NCI-H82 treated with DMSO at 0.1 percent for 48 hours (cell line): Measurements from ENCODE around the gene VILL.

Source experiments
- DNase-seq: peaks from one replicate; lab custom pipeline; 2025; ENCODE audit not compliant: unreplicated experiment; lab: John Stamatoyannopoulos, UW

Gene VILL

DNA sequence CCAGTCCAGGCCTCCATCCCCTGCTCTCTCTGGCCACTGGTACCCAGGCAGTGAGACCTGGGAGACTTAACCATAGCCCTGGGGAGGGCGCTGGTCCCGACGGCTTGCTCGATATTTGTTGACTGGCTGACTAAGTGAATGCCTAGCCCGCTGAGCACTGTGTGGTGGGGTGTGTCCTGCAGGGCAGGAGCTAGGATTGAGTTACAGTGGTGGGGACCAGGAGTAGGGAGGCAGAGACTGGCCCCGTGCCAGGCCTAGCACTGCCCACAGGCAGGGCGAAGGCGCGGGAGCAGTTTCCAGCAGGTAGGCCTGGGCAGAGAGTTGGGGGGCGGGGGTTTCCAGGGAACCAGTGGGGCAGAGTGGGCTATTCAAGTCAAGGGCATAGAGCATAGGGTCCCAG lies at the start of gene VILL:
TSS of gene VILL (plus strand) at position 260 of the 400 bp plus-strand sequence. CDS start 2,887 bp downstream, outside the sequence.
- no peak for DNase-seq

- peak; percentile 48 for DNase-seq
Observed at GRCh38 chr3:37941608-37942508, 48.7 kb upstream of the VILL start.

GRCh38 chr3:37942646-37943045 lies 47.9 kb upstream of the VILL start:
- no peak for DNase-seq

DNA sequence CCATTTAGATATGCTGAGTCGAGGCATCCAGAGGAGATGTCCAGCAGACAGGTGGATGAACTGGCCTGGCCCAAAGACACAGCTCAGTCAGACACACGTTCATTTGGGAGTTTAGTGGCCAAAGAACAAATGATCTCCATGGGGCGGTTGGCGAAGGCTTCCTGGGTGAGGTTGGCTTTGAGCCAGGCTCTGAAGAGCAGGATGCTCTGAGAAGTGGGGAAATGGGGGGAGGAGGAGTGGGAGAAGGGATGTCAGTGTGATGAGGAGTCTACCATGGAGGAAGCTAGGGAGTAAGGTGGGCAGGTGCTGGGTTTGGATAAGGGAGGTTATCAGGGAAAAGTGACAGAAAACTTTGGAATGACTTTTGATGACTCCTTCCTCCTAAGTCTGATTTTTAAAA lies 47.5 kb upstream of the VILL start:
- no peak for DNase-seq

DNA sequence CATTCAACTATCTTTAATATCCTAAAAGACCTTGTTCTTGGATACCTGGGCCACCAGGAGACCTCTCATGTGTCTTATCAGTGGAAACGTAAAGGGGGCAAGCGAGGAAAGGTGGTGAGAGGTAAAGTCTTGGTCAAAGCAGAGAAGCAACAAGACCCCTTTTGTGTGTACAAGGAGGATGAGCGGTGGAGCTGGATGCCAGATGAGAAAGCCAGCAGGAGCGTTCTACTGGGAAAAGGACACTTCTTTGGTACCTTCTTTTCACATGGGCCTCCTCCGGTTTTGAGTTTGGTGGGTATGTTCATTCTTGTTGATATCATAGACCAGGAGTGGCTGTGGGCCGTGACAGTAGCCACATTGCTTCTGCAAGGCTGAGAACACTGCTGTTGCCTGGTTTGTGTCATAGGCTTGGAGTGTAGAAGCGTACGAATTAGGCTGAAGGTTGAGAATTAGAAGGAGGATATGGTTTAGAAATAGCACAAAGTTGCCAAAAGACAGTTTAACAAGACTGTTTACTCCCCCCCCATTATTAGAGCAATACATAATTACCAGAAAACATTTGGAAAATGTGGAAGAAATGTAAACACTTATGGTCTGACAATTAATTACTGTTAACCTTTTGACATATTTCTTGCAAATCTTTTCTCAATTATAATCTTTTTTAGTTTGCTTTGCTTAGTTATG lies 46.8 kb upstream of the VILL start:
- no peak for DNase-seq

- no peak for DNase-seq
Observed at GRCh38 chr3:37944391-37944842, 46.2 kb upstream of the VILL start.

DNA sequence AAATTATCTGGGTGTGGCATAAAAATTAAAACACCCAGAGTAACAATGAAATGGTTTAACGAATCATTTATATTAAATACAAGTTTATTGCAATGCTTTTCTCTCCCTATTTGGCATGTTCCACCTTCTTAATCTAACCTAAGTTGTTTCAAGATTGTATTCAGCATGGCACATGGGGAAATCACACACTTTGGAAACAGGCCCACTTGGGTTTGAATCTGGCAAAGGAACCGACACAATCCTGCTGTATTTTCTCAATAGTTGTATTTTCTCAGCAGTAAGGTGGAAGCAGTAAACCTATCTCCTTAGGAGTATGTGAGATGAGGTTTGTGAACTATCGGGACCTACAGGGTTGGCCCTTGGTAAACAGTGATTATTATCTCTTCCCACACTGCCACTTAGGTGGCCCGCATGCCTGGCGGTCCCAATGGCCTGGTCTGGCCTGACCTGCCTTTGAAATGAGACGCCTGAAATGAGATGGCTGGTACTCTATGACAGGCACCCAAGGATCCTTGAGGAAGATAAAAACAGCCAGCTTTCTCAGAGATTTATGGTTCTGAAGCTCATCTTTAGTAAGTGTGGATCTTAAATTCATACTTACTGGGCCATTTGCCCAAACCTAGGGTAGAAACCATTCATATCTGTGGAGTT lies 45.3 kb upstream of the VILL start:
- no peak for DNase-seq

GRCh38 chr3:37945807-37946530 lies 44.6 kb upstream of the VILL start:
- DNase-seq, result no peak

DNA sequence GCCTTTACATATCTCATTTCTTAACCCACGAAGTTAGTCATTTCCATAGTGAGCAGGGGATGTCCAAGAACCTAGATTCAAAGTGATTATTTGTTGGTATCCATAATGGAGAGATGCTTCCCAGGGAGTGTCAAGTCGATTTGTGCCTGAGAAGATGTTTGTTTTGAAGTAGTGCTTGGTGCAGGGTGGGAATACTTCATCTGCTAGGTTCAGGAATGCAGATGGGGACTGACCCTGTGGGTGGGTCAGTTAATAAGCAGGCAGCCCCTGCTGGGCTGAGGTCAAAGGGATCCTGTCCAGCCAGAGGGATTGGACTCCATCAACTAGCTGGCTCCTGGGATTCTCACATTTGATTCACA lies 44.1 kb upstream of the VILL start:
- DNase-seq, result no peak

- no peak for DNase-seq
Observed at GRCh38 chr3:37949866-37950265, 40.7 kb upstream of the VILL start.

DNA sequence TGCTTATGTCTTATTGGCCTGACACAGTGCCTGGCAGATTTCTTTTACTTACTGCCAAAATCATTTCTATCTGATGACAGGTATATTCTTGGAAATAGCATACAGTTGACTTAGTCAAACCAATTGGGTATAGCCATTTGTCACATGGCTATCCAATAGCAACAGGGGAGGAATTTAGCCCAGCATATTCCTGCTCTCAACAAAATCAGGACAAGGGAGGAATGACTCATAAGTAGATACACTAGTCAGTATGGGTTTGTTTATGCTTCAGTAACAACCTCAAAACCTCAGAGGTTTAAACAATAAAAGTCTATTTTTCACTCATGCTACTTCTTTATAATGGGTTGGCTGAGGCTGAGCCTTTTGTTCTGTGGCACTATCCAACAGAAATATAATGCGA lies 38.0 kb upstream of the VILL start:
- DNase-seq, result no peak

DNA sequence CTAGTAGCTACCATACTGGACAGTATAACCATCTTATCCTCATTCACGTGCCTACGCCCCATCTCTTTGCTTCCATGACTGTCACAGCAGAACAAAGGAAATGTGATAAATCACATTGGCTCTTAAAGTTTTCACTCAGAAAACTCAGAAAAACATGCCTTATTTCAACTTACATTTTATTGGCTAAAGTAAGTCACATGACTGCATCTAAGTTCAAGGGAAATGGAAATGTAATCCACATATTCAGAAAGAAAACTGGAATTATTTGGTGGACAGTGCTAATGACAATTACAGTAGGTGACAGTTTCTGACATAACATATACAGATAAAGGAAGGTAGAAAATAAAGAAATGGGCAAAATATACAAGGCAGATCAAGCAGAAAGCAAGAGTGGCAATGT lies 37.4 kb upstream of the VILL start:
- no peak for DNase-seq

DNA sequence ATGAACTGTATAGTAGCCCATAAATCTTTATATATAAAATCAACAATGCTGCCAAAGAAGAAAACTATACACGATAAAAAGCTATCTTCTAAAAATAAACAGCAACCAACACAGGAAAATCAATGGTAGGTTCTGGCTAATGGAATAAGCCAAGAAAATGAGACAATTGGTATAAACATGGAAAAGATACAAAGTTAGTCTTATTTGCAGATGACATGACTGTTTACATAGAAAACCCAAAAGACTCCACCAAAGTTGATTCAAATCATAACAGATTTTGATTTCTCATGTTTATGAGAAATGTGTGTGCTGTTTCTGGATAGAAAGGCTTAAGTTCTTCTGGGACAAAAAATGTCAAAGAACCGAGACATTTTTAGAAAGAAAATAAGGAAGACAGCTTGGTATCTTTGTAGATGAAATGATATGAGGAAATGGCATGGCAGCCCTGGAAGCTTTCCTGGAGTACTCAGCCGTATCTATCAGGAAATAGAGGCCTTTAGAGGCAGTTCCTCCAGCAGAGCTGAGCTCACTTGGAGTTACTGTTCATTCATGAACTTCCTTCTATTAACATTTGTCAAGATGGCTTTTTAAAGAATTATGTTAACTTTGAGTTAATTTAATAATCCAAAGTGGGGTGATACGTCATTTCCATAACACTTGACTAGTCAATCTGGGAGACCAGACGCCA lies 36.7 kb upstream of the VILL start:
- no peak for DNase-seq

DNA sequence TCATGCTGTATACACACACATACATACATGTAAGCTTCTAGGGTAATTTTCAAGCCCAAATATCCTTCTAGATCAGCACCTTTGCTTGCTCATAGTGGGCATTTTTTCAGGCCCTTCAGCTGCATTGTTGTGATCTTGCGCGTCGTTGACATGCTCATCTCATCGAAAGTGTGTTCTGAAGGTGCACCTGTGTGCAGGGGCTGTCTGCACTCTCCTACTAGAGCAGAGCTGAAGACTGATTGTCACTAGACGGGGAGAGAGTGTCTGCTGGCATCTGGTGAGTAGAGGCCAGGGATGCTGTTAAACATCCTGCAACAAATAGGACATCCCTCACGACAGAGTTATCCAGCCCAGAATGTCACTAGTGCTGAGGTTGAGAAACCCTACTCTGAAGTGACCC lies 35.7 kb upstream of the VILL start:
- DNase-seq, result no peak

GRCh38 chr3:37955918-37956707 lies 34.5 kb upstream of the VILL start:
- DNase-seq, result no peak

DNA sequence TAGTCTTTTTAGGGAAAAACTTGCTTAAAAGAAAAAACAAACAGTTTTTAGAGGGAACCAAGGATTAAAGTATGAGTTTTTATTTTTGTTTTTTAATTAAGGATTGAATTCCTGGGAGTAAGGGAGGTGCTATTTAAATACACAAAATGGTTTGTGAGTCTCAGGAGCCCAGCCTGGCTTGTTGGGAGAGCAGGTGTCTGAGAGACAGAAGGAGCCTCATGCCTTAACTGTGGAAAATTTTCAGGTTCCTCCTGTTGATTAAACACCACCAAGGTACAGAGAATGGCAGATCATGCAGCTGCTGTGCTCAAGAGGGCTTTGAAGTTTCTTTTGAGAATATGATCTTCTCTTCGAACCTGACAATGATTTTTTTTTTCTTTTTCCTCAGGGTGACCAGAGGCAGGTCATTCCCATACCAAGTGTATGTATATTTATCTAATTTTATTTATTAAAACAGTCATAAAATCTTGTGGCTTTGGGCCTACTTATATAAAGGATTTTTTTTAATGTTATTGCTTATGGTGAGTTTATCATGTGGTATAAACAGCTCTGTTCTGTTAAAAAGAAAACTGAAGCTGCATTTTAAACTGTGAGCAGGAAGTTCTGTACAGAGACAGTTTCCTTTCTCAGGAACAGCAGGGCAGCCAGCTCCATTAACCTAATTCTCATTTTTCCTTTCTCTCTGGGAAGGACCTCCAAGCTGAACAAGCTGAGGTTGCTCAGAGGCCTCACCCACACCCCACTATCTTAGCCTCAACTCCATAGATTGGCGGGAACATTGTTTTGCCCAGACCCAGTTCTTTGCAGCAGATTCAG lies 33.7 kb upstream of the VILL start:
- no peak for DNase-seq

DNA sequence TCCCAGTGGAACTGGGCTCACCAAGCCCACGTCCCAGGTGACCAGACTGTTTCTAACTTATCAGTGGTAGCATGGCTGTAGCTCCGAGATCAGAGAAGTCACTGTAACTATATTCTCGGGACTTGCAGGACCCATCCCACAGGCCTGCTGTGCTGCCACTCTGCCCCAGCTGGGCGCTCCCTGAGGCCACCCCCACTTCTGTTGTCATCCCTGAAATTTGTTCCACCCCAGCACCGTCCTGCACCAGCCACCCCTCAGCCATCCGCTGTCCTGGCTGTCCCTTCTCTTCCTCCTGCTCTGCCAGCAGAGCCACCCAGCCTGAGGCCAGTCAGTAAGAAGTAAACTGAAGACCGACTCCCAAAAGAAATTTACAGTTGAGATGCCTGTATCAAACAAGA lies 33.0 kb upstream of the VILL start:
- DNase-seq, result no peak

DNA sequence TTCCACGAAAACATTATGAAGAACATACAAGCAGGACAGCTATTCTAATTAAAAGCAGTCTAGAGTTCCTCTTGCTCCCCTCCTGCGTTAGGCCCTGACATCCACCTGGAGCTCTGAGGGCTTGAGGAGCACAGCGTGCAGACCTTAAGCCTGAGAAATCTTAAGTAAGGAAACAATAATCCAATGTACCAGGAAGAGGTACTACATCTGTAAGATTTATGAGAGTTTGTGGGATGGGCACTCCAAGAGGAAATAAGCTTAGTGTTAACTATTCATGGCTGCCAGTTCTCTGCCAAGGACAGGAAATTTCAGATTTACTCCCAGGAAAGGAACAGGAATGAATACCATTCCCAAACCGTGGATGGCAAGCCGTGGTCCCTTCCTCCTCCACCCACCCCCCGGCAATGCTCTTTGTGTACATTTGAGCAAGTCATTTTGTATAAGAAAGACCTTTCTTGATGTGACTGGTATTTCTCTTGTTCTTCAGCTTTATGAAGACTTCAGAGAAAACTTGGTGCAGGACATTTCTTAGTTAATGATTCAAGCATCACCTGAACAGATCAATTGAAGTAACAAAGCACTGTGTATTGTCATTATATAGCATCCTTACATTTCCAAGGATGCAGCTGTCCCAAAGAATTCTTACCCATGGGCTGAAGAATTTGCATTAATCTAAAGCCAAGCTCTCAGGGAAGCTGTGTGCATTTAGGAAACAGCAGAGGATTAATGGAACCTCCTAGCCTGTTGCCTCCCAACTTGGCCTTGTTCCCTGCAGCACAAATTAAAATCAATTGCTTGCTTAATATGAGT lies 28.8 kb upstream of the VILL start:
- no peak for DNase-seq
